CD4-positive, alpha-beta T cell treated with Interleukin-6 for 4 hours (primary cell): ENCODE data around the gene CXXC5.

Experiments used
- DNase-seq: peaks from one replicate; pipeline ENCODE4 v3.0.0-alpha.2; 2020; ENCODE audit warnings: mixed read lengths

CXXC5 gene

DNA sequence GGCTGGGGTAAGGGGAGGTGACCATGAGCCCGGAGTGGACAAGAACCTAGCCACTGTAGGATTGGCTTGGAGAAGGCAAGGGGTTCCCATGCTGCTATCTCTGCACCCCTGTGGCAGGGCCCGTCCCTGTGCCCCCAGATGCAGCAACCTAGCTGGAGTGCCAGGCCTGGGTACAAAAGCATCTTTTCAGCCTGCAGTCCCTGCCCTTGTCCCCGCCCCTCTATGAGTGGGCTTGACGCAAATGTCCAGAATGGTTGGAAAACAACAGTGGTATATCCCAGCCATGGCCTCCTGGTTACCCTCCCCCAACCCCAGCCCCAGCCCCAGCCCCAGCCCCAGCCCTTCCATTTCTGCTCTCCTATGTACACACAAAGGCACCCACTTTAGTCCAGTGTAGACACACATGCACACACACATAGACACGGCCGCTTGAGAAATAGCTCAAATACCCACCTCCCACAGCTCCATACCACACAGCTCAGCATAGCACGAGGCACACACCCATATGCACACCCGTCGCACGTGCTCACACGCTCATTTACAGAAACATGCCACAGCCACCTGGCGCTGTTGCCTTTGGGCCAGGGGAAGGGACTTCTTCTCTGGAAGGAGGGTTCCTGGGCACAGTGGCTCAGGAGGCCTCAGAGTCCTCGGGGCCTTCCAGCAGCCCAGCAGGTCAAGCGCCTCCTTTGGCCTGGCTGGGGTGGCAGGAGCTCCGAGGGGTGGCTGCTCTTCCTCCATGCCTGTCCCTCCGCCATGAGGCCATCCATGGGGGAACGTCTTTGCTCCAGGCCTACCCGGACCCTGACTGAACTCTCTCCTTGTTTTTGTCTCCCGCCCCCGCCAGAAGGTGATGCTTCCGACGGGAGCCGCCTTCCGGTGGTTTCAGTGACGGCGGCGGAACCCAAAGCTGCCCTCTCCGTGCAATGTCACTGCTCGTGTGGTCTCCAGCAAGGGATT is 34.1 kb downstream of the CXXC5 start:
- DNase-seq: no peak

DNA sequence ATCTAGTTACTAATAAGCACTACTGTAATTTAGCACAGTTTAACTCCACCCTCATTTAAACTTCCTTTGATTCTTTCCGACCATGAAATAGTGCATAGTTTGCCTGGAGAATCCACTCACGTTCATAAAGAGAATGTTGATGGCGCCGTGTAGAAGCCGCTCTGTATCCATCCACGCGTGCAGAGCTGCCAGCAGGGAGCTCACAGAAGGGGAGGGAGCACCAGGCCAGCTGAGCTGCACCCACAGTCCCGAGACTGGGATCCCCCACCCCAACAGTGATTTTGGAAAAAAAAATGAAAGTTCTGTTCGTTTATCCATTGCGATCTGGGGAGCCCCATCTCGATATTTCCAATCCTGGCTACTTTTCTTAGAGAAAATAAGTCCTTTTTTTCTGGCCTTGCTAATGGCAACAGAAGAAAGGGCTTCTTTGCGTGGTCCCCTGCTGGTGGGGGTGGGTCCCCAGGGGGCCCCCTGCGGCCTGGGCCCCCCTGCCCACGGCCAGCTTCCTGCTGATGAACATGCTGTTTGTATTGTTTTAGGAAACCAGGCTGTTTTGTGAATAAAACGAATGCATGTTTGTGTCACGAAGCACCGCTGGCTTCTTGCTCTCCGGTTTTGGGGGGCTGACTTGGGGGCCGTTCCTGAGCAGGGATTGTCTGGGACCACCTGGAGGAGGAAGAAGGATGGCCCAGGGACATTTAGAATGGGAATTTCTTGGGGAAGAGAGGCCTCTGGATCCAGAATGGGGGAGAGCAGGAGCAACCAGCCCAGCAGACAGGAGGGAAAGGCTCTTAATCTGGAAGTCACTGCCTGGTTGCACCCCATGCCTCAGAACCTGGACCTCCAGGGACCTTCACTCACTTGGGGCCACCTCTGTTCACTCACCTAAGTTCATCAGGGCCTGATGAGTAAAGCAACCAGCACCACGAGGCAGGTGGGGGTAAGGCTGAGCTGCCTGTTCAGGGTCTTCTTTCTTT is 35.4 kb downstream of the CXXC5 start:
- no peak for DNase-seq

DNA sequence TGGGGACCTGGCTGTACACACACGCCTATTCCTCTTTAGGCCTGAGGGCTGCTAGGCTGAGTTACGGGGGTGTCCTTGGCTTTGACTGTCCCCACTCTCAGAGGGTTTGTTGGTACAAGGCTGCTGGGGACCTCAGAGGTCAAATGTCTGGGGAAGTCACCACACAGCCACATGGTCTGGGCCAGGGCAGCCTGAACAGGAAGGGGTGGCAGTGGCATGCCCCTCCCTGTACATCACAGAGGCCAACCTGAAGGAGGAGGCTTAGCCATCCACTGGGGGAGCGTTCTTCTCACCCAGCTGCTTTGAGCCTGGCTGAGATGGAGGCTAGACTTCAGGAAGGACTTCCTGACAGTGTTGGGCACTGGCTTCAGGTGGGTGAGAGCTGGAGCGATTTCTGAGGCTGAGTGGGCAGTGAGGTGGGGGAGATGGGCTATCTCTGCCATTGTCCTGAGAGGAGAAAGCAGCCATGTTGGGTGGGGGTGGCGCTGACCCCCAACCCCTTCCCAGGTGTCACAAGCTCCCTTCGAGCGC is 36.3 kb downstream of the CXXC5 start:
- no peak for DNase-seq

DNA sequence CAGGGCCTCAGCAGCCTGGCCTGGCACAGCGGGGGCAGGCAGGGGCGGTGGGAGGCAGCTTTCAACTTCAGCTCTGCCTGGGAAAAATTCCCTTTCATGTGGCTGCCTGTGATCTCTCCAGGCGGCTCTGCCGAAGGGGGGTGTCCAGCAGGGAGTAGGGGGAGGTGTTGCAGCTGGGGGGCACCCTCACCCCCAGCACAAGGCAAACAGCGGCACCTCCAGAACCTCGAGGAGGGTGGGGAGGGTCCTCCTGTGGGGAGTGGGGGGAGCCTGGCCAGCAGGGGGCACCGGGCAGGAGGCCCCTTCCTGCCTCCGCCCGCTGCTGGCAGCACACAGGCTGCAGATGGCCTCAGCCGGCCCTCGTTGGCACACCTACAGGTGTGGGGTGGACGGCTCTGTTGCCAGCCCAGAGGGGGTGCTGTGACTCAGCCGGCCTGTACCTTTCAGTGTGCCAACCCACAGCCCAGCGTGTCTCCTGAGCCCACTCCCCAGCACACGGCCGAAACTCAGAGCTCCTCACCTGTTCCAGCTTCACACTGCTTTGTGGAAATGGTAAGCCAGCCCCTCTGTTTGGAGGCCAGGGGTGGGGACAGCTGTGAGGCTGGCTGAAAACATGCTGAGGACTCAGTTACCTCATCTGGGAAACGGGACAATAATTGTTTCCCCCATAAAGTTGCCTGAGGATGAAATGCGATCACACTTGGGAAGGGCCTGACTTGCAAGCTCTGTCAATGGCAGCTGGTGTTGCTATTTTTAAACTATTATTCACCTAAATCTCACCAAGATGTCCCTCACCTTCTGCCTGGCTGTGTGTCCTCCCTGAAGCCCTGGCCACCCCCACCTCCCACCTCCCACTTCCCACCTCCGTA is 37.0 kb downstream of the CXXC5 start:
- no peak for DNase-seq

DNA sequence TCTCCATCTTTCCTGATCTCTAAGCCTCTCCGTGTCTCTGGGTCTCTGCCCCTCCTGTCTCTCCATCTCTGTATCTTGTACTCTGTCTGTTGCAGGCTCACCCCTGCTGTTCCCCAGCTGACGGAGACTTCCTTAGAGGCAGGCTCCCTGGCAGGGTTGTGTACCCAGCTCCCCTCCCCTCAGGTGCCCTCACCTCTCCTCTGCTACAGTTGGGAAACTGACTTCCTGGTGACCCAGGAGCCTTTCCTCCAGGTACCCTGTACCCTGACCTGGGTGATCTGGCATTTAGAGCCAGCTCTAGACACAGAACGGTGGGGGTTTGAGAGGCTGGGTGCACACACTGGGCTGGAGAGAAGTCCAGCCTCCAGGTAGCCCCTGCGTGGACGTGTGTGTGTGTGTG is 37.7 kb downstream of the CXXC5 start:
- no peak for DNase-seq

DNA sequence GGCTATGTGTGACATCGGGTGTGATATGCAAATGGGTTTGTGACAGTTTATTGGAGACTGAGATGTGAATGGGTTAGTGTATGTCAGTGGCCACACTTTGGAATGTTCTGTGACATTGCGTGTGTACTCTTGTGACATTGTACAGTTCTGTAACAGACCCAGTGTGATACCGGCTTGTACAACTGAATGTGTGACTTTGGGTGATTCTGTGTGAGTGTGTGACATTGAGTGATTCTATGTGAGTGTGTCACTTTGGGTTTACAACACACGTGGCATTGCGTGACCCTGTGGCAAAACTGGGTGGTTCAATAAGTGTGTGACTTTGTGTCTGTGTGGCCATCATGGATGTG is 38.2 kb downstream of the CXXC5 start:
- DNase-seq: no peak

DNA sequence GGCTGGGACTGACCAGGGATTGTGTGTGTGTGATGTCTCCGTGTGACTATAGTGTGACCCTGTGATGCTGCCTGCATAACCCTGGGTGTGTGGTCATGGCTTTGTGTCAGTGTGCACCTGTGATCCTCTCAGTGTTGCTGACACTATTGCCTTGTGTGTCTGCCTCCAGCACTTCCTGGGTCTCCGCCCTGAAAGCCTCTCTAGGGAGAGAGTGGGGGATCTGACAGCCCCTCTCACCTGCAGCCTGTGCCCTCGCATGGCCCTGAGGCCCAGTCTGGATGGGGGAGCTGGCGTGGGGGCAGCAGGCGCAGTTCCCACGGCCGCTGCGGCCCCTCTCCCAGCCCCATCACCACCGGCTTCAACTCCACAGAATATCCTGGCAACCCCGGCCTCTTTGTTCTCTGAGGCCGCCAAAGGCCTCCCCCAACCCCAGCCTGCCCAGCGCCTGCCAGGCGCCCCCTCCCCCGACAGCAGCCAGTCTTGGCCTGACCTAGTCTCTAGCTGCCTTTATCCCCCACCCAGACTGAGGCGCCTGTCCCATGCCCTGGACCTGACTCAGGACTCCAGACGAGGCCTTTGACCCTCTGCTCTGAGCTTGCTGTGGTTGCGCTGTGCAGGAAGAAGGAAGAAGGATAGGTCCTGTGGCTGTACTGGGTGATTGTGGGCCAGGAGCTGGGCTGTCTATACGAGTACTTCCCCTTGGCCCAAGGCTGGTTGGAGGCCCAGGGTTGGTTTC is 38.7 kb downstream of the CXXC5 start:
- DNase-seq: no peak

DNA sequence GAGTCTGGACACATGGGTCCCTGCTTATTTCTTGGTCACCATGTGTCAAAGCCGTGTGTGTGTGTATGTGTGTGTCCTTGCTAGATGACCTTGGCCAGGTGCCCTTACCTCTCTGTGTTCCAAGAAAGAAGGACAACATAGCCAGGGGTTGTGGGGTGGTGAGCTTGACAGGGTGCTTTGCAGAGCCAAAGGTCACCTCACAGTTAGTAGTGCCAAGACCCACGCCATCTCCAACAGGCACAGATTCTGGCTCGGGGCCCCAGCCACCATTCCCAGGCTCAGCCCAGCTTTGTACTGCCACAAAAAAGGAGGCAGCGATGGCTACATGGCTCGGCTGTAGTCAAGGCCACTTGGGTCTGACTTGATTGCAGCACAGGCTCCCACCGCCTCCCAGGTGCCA is 39.5 kb downstream of the CXXC5 start:
- DNase-seq: no peak

DNA sequence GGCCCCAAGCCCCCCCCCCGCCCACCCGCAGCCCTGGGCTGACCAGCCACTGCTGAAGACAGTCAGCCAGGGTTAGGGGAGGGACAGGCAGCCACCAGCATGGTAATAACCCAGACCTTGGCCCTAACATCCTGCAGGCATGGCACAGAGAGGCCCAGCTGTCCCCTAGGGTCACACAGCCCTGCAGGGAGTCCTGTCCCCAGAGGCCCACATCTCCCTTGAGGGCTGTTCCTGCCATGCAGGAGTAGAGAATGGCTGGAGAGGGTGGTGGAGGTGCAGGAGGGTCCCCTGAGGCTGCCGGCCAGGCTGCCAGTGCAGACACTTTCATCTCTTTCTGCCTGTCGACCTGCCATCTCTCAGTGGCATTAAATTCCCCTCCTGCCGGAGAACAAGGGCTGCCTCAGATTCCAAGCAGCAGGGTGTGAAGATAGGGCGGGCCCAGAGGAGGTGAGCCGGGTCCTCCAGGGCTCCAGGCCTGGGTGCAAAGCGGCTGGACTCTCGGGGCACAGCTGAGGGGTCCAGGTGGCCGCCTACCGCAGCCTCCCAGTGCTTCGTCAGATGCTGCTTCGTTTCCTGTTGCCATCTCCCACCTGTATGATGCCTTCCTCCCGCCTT is 40.0 kb downstream of the CXXC5 start:
- DNase-seq: no peak

DNA sequence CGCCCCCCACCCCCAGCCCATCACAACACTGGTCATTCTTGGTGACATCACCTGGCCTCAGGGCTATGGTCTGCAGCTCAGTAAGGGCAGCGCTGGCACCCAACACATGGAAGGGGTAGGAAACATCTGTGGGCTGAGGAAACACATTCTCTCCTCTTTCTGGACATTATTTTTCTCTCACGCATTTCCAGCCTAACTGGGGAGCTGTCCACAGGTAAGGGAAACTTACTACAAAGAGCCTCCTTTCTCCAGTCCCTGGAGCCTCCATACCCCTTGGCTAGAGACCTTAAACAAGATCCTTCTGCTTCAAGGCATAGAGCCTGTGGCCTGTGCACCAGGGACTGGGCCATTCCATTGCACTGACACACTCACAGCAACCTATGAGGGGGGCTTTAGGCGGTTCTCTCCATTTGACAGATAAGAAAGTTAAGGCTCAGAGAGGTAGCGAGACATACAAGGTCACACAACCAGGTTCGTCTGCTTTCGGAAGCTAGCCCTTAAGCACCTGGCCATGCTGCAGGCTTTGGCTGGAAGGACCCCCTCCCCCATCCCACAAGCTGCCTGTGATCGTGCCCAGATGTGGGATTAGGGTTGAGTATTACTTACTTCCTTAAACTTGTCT is 40.7 kb downstream of the CXXC5 start:
- no peak for DNase-seq

DNA sequence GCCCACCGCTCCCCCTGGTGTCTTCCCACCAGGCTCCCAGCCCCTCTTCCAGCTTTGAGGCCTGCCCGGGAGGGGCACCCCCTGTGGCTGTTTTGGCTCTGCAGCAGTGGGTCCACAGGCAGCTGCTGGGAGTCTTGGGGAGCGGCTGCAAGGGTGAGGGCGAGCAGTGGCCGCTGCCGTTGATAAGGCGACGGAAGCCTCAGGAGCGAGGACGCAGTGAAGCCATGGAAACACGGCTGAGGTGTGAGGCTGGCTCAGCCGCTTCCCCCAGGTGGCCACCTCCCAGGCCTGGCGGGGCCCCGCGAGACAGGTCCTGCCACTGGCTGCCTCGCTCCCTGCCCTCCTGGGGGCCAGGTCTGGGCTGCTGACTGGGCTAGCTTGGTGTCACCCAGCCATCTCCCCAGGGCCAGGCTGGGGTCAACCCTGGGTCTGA is 41.5 kb downstream of the CXXC5 start:
- no peak for DNase-seq

DNA sequence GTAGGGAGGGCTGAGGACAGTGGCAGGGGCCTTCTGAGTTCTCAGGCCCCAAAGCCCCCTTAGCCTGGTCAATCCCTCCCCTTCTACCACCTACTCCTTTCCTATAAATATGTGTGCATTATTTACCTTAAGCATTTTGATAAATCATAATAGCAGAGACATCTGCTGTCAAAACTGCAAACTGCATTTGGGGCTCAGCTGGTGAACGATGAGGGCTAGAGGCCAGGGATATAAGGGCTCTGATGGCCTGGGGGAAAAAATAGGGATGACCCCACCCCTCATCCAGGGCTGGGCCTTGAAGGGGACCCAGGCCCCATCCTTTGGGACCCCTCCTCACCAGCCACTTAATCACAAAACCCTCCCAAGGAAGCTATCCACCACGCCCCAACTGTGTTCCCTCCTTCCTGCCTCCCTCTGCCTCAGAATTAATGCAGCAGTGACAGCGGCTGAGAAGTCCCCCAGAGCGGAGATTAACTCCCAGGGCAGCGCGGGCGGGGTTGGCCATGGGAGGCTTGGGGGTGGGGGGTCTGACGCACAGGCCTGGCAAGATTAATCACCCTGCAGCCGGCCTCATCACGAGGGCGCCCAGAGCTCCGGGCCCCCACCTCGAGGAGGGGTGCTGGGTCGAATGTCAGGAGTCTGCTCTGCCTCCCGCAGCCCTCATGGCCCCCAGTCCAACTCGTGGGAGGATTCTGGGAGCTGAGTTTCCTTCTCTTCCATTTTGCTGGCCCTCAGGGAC is 42.1 kb downstream of the CXXC5 start:
- DNase-seq: peak; percentile 31

DNA sequence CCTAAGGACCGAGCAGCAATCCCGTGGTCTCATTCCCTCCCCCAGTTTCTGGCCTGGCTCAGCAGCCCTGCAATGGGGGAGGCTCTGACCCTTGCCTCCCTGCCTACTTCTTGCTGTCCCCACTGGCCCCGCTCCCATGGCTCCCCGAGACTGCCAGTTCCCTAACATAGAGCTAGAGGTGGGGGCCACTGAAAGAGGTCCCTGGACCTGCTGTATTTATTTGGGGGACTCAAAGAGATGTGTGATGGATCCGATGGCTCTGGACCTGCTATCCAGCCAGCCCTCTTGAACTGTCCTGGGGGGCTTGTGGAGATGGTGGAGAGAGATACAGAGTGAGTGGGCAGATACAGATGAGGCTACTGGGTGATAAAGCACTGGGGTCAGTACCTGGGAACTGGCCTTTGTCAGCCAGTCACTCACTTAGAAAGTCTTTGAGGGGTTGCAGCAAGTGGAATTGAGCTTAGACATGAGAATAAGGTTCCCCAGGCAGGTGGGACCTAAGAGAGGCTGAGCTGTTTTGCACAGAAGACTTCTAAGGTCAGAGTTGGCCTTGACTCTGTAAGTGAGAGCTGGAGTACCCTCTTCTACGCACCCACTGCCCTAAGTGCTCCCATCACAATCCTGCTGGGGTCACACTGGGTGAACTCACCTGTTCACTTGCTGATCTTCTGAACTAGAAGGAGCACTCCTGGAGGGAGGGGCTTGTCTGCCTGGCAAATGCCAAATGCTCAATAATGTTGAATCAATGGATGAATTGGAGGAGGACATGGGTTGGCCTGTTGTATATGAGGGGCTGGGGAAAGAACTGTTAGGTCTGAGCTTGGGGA is 42.9 kb downstream of the CXXC5 start:
- DNase-seq: no peak

DNA sequence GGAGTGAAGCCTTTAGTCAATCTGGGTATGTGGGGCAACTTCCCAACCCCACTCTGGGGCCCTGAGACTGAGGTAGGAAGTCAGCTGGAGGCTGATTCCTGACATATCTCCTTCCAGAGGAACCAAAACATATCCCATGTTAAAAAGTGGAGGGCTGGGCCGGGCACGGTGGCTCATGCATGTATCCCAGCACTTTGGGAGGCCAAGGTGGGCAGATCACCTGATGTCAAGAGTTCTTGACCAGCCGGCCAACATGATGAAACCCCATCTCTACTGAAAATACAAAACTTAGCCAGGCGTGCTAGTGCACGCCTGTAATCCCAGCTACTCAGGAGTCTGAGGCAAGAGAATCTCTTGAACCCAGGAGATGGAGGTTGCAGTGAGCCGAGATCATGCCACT is 44.0 kb downstream of the CXXC5 start:
- no peak for DNase-seq

DNA sequence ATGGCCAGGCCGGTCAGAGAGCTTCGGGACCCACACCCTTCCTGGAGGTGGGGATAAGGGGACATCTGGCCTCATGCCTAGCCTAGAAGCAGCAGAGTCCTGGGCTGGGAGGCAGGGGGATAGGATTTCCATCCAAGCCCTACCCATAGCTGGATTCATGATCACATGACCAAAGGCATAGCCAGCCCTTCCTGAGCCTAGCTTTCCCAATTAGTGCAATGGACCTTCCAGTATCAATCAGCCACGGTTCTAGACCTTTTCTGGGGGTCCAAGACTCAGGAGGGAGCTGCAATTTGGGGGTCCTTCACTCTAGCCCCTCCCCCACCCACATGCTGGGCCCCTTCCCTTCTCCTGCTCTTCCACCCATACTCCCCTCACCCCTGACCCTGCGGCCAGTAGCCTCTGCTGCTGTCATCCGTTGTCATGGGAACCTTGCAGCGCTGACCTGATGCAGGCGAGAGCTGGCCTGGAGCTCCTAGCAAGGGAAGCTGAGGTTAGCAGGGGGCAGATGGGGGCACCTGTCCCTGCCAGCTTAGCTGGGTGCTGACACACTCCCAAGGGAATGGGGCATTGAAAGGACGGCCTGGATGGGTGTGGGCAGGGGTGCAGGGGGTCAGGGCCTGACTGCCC is 44.6 kb downstream of the CXXC5 start:
- DNase-seq: no peak

DNA sequence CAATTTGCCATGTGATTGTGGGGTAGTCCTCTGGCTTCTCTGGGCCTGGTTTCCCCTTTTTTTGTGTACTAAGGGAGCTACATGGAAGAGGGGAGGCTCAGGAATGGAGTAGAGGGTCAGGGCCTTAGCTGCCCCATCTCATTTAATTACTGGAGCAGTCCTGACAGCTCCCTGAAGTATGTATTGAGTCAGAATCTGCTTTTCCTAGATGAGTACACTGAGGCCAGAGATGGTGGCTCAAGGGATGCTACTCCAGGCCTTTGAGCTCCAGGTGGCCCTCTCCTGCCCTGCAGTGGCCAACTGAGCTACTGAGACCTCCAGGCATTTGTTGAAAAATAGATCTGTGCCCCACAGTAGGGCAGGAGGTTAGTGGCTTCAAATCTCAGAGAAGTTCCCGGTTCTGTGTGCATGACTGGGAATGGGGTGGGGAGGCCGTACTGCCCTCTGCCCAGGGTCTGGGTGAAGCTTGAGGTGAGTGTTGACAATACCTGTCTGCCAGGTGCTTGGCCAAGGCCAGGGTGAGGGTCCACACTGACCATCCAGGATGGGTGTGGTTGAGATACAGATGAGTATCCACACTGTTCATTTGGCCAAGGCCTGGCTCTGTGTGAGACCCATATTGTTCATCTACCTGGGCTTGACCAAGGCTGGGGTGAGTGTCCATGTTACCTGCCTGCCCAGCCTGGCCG is 45.7 kb downstream of the CXXC5 start:
- no peak for DNase-seq

DNA sequence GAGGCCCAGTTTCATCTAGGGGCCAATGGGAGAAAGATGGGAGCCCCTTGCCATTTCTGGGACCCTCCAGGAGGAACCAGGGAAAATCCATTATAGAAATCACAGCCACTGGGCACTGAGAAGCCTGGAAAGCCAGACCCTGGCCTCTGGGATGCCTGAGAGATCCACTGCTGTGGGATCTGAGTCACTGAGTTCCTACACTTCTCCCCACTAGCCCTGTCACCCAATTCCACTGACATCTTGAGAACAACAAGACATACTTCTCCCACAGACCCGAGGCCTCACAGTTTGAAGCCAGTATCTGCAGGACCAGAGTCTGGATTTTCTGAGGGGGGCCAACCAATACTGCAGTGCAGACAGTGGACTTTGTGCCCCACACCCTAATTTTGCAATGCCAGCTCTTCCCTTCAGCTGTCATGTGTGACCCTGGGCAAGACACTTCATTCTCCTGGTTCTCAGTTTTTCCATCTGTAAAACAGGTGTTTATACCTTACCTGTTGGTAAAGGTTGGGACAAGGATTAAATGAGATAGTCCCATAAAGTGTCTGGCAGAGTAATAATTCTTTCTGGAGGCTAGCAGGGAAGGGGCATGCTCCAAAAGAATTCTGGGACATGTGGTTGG is 46.5 kb downstream of the CXXC5 start:
- DNase-seq: no peak
